Muscle of back (tissue), 11 donors: ENCODE data around the gene CCDC15. TPM values are rescaled to one million over a fixed set of nuclear protein-coding genes. Genes with fewer than 3 reads are reported as not detected.
"Not testable (repeated sequence)": the region's sequence is repeated elsewhere in the genome, so short reads cannot be mapped to it uniquely, and the experiment has no call there.

ENCODE experiments used
- DNase-seq, 3 donors: peaks; one replicate each; pipeline versions ENCODE4 v3.0.0 to v3.0.0-alpha.2; 2013
- polyA plus RNA-seq, 10 donors: library from polyadenylated mRNA; unstranded; fragments of 120-200 nt; gene quantifications; one replicate each; pipeline ENCODE4 v1.2.1, GENCODE V29; 2013; ENCODE audit not compliant: insufficient read length in 10 of 10

Gene CCDC15
- polyA plus RNA-seq, 10 donors, result 2.0 to 4.1 (median 3.4) TPM

GRCh38 chr11:125082040-125082439, 128.0 kb downstream of the CCDC15 start:
- no peak for DNase-seq

DNA sequence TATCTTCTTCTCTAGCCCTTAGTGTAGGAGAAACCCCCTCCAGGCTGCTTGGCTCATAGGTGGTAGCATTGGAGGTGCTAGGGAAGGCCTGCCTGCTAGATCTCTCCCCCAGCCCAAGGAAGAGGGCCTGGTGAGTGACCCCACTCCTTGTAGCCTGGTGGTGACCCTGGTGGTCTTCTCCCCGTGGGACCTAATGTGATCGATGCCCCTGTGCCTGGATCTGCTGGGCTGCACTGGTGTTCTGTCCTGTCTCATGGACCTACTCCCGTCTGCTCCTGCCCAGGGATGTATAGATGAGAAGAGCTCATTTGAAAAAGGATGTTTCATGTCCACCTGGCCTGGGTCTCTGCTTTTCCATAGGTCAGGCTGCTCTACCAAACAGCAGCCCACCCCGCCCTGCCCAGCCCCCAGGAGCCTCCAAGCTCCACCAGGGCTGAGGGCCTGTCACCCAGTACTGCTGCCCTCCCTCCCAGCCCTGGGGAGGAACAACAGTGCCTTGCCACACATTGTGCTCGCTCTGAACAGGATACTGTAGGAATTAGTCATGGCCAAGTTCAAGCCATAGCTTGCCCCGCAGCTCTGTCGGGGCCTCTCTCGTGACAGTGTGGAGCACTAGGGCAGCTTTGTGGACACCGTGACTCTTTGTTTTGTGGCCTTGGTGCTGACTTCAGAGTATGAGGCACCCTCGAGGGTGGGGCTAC, 128.8 kb downstream of the CCDC15 start:
- no peak for DNase-seq

- no peak for DNase-seq
These were observed 129.5 kb downstream of the CCDC15 start for GRCh38 chr11:125083312-125084056.

DNA sequence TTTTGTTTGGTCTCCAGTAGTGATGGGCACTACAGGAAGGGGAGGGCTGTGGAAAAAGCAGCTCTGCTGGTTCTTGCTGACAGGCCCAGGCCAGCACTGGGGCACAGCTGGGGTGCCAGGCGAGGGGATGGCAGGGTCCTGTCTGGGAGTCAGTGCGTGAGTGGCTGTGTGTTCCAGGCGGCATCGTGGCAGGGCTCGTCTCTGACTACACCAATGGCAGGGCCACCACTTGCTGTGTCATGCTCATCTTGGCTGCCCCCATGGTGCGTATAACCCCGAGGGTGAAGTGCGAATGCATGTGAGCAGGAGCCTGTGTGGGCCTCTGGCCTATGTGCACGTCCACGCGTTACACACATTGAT, 130.0 kb downstream of the CCDC15 start:
- no peak for DNase-seq

DNA sequence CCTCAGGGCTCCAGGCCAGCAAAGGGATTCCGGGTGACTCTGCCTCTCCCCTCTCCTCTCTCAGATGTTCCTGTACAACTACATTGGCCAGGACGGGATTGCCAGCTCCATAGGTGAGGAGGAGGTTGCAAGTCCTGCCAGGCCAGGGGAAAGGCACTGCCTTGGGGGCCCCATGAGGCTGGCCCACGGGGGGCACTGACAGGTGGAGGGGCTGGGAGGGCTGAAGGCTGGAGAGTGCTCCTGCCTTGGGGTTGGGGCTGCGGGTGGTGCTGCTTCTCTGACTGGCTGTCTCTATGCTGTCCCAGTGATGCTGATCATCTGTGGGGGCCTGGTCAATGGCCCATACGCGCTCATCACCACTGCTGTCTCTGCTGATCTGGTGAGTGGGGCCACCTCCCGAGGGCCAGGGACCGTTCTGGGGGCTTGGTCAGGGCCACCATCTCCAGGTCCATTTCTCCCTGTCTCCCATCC, 130.8 kb downstream of the CCDC15 start:
- DNase-seq, result no peak

GRCh38 chr11:125085301-125086081, 131.5 kb downstream of the CCDC15 start:
- DNase-seq, result no peak

DNA sequence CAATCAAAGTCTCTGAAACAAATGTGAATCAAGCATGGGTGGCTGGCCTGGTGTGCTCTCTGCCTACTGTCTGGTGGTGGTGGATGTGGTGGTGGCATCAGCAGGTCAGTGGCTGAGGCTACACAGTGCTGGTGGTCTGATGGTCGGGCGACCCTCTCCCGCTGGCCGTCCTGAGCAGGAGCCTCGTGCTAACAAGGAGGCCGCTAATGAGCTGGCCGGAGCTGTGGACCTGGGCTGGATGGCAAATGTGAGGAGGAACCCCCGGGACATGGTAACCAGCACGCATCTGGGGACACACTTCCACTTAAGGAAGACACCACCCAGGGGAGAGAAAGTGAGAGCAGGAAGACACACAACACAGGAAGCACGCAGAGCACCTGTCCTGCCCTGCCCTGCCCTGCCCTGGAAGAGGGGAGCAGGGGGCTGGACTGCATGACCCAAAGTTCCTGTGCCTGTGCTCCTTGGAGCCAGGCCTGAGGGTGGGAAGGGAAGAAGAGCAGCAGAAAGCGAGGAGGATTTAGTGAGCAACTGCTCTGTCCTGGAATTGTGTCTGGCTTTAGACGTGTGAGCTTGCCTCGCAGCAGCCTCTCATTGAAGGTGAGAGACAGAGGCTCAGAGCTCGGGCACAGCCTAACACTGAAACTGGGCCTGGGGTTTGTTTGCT, 132.8 kb downstream of the CCDC15 start:
- no peak for DNase-seq

GRCh38 chr11:125088123-125088522, 134.1 kb downstream of the CCDC15 start:
- DNase-seq, result no peak

- DNase-seq, result no peak
These were observed 134.8 kb downstream of the CCDC15 start for GRCh38 chr11:125088576-125089455.

DNA sequence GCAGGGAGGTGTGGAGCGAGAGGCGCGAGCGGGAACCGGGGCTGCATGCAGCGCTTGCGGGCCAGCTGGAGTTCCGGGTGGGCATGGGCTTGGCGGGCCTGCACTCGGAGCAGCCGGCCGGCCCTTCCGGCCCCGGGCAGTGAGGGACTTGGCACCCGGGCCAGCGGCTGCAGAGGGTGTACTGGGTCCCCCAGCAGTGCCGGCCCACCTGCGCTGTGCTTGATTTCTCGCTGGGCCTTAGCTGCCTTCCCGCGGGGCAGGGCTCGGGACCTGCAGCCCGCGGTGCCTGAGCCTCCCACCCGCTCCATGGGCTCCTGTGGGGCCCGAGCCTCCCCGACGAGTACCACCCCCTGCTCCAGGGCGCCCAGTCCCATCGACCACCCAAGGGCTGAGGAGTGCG, 135.5 kb downstream of the CCDC15 start:
- DNase-seq, result not testable (repeated sequence)

- DNase-seq, result not testable (repeated sequence)
These were observed 136.1 kb downstream of the CCDC15 start for GRCh38 chr11:125090151-125090550.

- no peak for DNase-seq
These were observed 136.8 kb downstream of the CCDC15 start for GRCh38 chr11:125090816-125091215.

Other genes with a start within 250 kb of the CCDC15 start
- gene NRGN, start 214.3 kb upstream of the CCDC15 start, polyA plus RNA-seq, result 1 to 10 TPM; 3.5 to 7.8 (median 5.7) TPM
- 1 to 10 TPM in 7 of 10 donors, under 1 TPM in 3; 0.67 to 2.3 (median 1.2) TPM for gene VSIG2, start 201.9 kb upstream of the CCDC15 start, polyA plus RNA-seq
- gene ESAM, start 191.9 kb upstream of the CCDC15 start, polyA plus RNA-seq, result 10 to 100 TPM; 43.1 to 71.2 (median 51.7) TPM
- gene MSANTD2, start 153.8 kb upstream of the CCDC15 start, polyA plus RNA-seq, result 10 to 100 TPM in 9 of 10 donors, 1 to 10 TPM in 1; 9.4 to 22.7 (median 13.8) TPM
- 10 to 100 TPM; 15.2 to 40.9 (median 24.7) TPM for gene ROBO3, start 88.8 kb upstream of the CCDC15 start, polyA plus RNA-seq
- 10 to 100 TPM; 22.3 to 41.3 (median 28.8) TPM for gene ROBO4, start 56.3 kb upstream of the CCDC15 start, polyA plus RNA-seq
- gene HEPN1, start 35.0 kb upstream of the CCDC15 start, polyA plus RNA-seq, result under 1 TPM in 2 of 10 donors, not detected in 8; 0.14 to 0.38 TPM
- gene HEPACAM, start 18.2 kb upstream of the CCDC15 start, polyA plus RNA-seq, result under 1 TPM in 7 of 10 donors, not detected in 3; 0.08 to 0.51 (median 0.15) TPM
- gene SLC37A2, start 109.1 kb downstream of the CCDC15 start, polyA plus RNA-seq, result 1 to 10 TPM; 2.4 to 5.1 (median 3.3) TPM
- gene TMEM218, start 157.4 kb downstream of the CCDC15 start, polyA plus RNA-seq, result 10 to 100 TPM; 20.3 to 28.4 (median 24.1) TPM
- 10 to 100 TPM; 18.8 to 27.9 (median 24.1) TPM for gene PKNOX2, start 210.5 kb downstream of the CCDC15 start, polyA plus RNA-seq